Fibroblast of skin of left quadriceps (primary cell): ENCODE measurements around the gene PSMA6.
"Not testable (repeated sequence)": the region's sequence is repeated elsewhere in the genome, so short reads cannot be mapped to it uniquely, and the experiment has no call there.

Experiments used
- DNase-seq, 2 experiments: peaks; one replicate each; pipeline ENCODE4 v3.0.0-alpha.2; 2013; ENCODE audit warnings: low read depth in 2 of 2

Gene PSMA6

GRCh38 chr14:35292051-35292769 lies at the start of gene PSMA6:
Gene PSMA6 (plus strand): TSS chr14:35292382. CDS start chr14:35292477, 95 bp downstream.
- DNase-seq, result peak; percentile 97

- no peak for DNase-seq
These were observed 49.4 kb upstream of the PSMA6 start for GRCh38 chr14:35242599-35243311.

DNA sequence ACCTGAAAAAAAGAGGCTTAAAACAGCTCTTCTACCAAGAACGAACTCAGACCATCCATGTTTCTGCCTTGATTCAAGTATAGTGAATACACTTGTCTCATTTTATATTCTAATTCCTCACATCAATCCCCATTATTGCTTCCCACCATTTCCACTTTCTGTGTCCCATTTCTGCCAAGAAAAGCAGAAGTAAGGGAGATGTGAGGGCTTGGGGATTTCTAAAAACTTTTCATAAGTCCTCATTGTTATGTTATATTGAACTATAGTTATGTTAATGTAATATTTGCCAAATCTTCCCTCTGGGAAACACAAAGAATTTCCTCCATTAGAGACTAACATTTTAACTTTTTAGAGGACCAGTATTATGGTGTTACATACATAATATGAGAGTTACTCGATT lies 48.2 kb upstream of the PSMA6 start:
- no peak for DNase-seq

DNA sequence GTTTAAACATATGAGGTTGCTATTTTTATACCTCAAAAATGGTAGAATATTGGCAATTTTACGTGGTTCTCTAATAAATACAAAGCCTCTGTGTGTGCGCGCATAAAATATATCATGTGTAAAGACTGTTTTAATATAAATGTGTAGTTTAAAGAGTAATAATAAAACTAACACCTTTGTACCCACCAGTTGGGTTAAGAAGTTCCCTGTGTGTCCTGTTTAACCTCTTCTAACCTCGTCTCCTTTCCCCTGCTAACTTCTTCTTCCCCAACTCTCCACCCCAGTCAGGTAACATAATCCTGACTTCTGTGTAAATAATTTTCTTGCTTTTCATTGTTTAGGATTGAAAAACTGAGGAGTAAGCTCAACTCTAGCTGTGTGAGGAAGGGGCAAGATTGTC lies 47.6 kb upstream of the PSMA6 start:
- no peak for DNase-seq

DNA sequence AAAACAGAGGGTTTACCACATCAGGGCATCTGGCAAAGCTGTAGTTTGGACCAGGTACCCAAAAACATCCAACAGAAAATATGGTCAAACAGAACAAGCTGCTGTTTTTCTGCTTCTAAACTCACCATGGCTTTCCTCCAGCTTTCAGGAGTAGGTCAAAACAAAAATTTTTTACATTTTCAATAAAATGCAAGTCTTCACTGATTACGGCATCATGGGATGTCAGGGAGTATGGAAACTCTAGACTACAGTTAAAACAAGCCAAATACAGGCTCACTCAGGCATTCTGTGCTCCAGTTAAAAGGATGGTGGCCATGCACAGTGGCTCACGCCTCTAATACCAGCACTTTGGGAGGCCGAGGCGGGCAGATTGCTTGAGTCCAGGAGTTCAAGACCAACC lies 47.1 kb upstream of the PSMA6 start:
- DNase-seq, result no peak

GRCh38 chr14:35247777-35248475 lies 44.3 kb upstream of the PSMA6 start:
- no peak for DNase-seq

DNA sequence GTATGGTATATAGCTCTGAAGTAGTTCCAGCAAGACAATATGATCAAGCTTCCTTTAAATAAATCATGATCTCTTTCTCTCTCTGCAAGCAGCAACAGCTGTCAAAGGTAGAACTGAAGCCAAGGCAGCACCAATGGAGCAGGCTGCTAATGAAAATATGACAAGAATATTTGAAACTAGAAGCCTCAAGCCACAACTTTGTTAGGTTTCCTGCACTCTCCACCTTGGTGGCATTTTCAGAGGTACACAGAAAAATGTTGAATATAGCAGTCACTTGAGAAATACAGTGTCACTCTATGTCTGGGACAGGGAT lies 43.8 kb upstream of the PSMA6 start:
- no peak for DNase-seq

DNA sequence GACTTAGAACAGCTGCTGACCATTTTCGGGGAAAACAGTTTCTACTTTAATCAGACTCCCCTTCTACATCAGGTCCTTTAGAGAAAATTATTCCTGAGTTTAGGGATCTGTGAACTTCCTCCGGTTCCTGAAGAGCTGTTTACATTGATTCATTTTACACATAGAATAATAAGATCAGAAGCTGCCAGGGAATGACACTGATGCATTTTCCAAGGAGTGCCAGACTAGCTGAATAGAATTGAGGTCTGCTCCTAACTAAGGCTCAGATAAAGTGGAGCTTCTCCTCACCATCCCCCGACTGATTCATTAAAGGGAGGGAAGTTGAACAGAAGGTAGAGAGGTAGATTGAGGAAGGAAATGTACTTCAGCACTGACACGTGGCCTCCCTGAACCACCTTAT lies 41.9 kb upstream of the PSMA6 start:
- no peak for DNase-seq

DNA sequence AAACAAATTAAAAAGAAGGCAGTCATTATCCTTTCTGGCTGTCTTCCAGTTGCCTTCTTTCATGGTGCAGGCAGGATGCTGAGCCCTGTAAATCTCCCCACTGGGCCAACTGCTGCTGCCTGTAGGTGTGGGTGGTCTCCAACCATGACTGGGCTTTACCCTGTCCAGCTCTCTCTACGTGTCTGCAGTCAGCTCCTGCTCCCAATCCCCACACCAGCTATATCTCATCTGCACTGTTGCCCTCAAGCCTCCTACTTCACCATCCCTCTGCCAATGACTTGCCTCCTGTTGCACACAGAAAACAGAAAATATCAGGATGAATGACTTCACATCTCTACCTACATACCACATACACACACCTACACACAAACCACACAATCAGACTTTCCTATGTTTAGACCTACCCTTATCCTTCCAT lies 39.7 kb upstream of the PSMA6 start:
- DNase-seq, result no peak

GRCh38 chr14:35253056-35253455 lies 39.1 kb upstream of the PSMA6 start:
- DNase-seq, result not testable (repeated sequence)

GRCh38 chr14:35254034-35254622 lies 38.1 kb upstream of the PSMA6 start:
- not testable (repeated sequence) for DNase-seq

DNA sequence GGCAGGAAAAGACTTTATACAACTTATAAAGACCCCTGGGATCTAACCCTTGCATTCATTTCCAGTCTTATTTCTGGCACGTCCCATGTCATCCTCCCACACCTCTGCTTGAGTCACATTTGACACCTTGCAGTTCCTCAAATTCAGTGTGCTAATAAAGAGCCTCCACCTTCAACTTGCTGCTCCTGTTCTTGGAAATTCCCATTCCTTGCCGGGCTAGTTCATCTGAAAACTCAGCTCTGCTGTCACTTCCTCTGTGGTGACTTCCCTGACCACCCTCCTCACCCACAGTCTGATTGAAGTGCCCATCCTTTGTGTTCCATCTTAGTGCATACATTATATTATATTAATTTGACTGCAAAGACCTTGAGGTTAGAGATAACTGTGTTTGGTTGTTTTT lies 37.4 kb upstream of the PSMA6 start:
- DNase-seq, result no peak

- no peak for DNase-seq
These were observed 36.5 kb upstream of the PSMA6 start for GRCh38 chr14:35255711-35256110.

DNA sequence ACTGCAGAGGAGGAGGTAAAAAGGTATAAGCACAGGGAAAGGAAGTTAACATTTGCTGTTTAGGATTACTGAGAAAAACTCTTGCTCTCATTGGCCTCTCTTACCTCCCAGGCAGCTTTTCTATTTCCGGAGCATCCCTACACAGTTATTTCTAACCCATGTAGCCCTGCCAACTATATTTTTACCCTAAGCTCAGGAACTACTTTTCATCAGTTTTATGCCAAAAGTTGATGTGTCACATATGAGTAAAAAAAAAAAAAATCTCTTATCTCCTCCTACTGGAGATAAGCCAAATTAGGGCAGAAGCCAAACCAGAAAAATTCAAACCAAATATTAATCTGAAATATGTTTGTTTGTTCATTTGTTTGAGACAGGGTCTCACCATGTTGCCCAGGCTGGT lies 34.4 kb upstream of the PSMA6 start:
- DNase-seq, result no peak

DNA sequence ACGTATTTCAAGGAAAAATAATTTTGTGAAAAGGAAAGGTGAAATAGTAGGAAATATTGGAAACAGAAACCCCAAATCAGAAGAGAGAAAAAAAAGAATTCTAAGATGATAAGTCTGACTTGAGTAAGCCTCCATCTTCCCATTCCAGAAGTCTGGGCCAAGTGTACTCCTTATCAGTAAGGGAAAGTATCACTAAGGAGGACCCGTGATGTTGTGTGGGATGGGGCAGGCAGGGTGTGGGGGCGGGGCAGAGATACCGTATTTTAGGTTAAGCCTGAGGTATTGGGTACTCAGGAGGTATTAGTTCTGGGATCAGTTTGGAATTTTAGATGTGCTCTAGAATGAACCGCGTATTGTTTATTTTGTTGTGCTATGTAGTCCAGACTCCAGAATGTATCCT lies 33.8 kb upstream of the PSMA6 start:
- no peak for DNase-seq

DNA sequence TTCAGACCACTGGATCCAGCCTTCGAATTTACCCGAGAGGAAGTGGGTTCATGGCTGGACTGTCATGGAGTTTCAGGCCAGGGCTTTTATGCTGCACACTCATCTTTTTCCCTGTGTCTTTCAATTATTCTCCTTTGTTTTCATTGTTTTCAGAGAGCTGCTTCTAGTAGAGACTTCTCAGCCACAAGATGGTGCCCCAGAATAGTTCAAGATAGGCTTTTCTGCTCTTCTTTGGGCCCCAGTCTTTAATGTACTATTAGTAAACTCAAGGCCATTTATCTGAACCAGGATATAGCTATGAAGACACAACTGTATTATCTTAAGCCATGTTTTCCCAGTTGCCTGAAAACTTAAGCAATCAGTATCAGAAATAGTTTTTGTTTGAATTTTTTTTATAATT lies 30.4 kb upstream of the PSMA6 start:
- DNase-seq, result no peak

DNA sequence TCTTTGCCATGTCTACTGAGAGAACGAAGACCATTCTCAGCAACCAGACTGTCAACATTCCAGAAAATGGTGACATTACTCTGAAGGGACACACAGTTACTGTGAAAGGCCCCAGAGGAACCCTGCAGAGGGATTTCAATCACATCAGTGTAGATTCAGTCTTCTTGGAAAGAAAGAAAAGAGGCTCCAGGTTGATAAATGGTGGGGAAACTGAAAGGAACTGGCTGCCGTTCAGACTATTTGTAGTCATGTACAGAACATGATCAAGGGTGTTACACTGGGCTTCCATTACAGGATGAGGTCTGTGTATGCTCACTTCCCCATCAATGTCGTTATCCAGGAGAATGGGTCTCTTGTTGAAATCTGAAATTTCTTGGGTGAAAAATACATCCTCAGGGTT lies 29.7 kb upstream of the PSMA6 start:
- DNase-seq, result no peak

GRCh38 chr14:35268946-35269345 lies 23.2 kb upstream of the PSMA6 start:
- DNase-seq, result no peak

- no peak for DNase-seq
These were observed 17.4 kb upstream of the PSMA6 start for GRCh38 chr14:35274805-35275204.

DNA sequence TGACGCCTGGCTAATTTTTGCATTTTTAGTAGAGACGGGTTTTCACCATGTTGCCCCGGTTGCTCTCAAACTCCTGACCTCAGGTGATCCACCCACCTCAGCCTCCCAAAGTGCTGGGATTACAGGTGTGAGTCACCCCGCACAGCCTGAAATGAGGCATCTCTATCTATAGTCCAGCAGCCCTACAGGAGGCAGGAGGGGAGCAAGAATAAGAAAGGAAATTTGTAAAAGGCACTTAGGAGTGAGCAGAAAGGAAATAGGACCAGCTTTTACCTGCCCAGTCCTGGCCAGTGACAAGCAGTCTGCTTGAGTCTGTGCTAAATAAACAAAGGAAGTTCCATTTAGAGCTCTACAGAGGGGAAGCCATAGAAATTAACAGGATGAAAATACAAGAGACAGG lies 15.0 kb upstream of the PSMA6 start:
- no peak for DNase-seq

DNA sequence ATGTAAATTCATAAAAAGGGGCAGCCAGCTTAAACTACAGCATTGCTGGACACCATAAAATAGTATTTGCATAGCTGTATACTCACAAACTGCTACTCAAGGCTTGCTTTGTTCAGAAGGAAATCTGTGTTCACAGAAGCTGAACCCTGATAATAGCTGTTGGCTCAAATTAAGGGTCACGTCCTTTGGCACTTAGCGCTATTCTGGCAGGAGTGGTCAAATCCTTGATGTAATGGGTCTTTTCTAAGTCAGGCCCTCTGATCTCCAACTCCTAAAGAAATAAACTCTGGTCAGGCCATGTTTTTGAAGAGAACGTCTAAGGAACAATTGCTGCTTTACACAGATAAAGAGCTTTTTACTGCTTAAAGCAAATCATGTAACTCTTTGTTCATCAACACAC lies 12.8 kb upstream of the PSMA6 start:
- DNase-seq, result no peak

- no peak for DNase-seq
These were observed 10.8 kb upstream of the PSMA6 start for GRCh38 chr14:35281341-35281740.

- DNase-seq, result no peak
These were observed 7.7 kb upstream of the PSMA6 start for GRCh38 chr14:35284506-35284905.
